ENCODE measurements around the gene MARCHF3.

- TF ChIP-seq, protein P1, sequence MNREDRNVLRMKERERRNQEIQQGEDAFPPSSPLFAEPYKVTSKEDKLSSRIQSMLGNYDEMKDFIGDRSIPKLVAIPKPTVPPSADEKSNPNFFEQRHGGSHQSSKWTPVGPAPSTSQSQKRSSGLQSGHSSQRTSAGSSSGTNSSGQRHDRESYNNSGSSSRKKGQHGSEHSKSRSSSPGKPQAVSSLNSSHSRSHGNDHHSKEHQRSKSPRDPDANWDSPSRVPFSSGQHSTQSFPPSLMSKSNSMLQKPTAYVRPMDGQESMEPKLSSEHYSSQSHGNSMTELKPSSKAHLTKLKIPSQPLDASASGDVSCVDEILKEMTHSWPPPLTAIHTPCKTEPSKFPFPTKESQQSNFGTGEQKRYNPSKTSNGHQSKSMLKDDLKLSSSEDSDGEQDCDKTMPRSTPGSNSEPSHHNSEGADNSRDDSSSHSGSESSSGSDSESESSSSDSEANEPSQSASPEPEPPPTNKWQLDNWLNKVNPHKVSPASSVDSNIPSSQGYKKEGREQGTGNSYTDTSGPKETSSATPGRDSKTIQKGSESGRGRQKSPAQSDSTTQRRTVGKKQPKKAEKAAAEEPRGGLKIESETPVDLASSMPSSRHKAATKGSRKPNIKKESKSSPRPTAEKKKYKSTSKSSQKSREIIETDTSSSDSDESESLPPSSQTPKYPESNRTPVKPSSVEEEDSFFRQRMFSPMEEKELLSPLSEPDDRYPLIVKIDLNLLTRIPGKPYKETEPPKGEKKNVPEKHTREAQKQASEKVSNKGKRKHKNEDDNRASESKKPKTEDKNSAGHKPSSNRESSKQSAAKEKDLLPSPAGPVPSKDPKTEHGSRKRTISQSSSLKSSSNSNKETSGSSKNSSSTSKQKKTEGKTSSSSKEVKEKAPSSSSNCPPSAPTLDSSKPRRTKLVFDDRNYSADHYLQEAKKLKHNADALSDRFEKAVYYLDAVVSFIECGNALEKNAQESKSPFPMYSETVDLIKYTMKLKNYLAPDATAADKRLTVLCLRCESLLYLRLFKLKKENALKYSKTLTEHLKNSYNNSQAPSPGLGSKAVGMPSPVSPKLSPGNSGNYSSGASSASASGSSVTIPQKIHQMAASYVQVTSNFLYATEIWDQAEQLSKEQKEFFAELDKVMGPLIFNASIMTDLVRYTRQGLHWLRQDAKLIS (CRISPR knock-in tag; IDR thresholded peaks at IDR 0.05), result no peak
- TF ChIP-seq EZH2 (conservative IDR thresholded peaks at IDR 0.05; ENCODE audit: low read depth, low read length) (no peak), ZNF274 (CRISPR knock-in tag; IDR thresholded peaks at IDR 0.05) (no peak), ZNF230 (CRISPR knock-in tag; IDR thresholded peaks at IDR 0.05) (no peak), ZNF280D (CRISPR knock-in tag; IDR thresholded peaks at IDR 0.05) (no peak), SIX4 (CRISPR knock-in tag; IDR thresholded peaks at IDR 0.05) (no peak), ZNF546 (CRISPR knock-in tag; conservative IDR thresholded peaks at IDR 0.05) (no peak)
- TF ChIP-seq, protein P2, sequence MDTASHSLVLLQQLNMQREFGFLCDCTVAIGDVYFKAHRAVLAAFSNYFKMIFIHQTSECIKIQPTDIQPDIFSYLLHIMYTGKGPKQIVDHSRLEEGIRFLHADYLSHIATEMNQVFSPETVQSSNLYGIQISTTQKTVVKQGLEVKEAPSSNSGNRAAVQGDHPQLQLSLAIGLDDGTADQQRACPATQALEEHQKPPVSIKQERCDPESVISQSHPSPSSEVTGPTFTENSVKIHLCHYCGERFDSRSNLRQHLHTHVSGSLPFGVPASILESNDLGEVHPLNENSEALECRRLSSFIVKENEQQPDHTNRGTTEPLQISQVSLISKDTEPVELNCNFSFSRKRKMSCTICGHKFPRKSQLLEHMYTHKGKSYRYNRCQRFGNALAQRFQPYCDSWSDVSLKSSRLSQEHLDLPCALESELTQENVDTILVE (CRISPR knock-in tag; IDR thresholded peaks at IDR 0.05), result no peak
- TF ChIP-seq, protein P3, sequence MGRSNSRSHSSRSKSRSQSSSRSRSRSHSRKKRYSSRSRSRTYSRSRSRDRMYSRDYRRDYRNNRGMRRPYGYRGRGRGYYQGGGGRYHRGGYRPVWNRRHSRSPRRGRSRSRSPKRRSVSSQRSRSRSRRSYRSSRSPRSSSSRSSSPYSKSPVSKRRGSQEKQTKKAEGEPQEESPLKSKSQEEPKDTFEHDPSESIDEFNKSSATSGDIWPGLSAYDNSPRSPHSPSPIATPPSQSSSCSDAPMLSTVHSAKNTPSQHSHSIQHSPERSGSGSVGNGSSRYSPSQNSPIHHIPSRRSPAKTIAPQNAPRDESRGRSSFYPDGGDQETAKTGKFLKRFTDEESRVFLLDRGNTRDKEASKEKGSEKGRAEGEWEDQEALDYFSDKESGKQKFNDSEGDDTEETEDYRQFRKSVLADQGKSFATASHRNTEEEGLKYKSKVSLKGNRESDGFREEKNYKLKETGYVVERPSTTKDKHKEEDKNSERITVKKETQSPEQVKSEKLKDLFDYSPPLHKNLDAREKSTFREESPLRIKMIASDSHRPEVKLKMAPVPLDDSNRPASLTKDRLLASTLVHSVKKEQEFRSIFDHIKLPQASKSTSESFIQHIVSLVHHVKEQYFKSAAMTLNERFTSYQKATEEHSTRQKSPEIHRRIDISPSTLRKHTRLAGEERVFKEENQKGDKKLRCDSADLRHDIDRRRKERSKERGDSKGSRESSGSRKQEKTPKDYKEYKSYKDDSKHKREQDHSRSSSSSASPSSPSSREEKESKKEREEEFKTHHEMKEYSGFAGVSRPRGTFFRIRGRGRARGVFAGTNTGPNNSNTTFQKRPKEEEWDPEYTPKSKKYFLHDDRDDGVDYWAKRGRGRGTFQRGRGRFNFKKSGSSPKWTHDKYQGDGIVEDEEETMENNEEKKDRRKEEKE (IDR thresholded peaks at IDR 0.05), result no peak
- TF ChIP-seq, protein P4, sequence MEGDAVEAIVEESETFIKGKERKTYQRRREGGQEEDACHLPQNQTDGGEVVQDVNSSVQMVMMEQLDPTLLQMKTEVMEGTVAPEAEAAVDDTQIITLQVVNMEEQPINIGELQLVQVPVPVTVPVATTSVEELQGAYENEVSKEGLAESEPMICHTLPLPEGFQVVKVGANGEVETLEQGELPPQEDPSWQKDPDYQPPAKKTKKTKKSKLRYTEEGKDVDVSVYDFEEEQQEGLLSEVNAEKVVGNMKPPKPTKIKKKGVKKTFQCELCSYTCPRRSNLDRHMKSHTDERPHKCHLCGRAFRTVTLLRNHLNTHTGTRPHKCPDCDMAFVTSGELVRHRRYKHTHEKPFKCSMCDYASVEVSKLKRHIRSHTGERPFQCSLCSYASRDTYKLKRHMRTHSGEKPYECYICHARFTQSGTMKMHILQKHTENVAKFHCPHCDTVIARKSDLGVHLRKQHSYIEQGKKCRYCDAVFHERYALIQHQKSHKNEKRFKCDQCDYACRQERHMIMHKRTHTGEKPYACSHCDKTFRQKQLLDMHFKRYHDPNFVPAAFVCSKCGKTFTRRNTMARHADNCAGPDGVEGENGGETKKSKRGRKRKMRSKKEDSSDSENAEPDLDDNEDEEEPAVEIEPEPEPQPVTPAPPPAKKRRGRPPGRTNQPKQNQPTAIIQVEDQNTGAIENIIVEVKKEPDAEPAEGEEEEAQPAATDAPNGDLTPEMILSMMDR (CRISPR knock-in tag; IDR thresholded peaks at IDR 0.05), result no peak
Observed at GRCh38 chr5:126829098-126829497, 201.3 kb downstream of the MARCHF3 start.
